K562 (cell line): Measurements from ENCODE around the gene PIGB. TPM values are rescaled to one million over a fixed set of nuclear protein-coding genes. Genes with fewer than 3 reads are reported as not detected.

Experiments used
- ATF1 ChIP-seq, 2 experiments: fragments of 450-650 bp in 1 of 2; IDR thresholded peaks; 2 replicates each; pipeline ENCODE4 v1.6.1; 2016; ENCODE audit warnings: missing compliant biosample characterization in 1 of 2, missing genetic modification characterization in 1 of 2
- CREBBP ChIP-seq: IDR thresholded peaks from one replicate; pipeline ENCODE4 v1.6.1; 2012; ENCODE audit warnings: low read depth, mild to moderate bottlenecking, control low read depth, inconsistent platforms, low read length
- CREM ChIP-seq: IDR thresholded peaks from 2 replicates; pipeline ENCODE4 v1.6.1; 2014; ENCODE audit warnings: antibody characterized with exemption, low read depth
- EP400 ChIP-seq: fragments of 450-650 bp; IDR thresholded peaks from 2 replicates; pipeline ENCODE4 v1.6.1; 2017; ENCODE audit warnings: antibody characterized with exemption, mild to moderate bottlenecking, moderate library complexity
- EZH2 ChIP-seq: IDR thresholded peaks from 2 replicates; pipeline ENCODE4 v1.6.1; 2012; ENCODE audit warnings: low read depth, mild to moderate bottlenecking, inconsistent platforms, low read length, borderline replicate concordance
- GATA2 ChIP-seq: sonication (generic); formaldehyde crosslinking; IDR thresholded peaks from 2 replicates; pipeline ENCODE4 v1.4.0; 2020; ENCODE audit warnings: mild to moderate bottlenecking, missing genetic modification reagents
- GTF3C2 ChIP-seq: IDR thresholded peaks from 3 replicates; pipeline ENCODE4 v1.6.1; 2011; ENCODE audit warnings: borderline replicate concordance, mild to moderate bottlenecking, moderate library complexity; ENCODE audit not compliant: insufficient read length; ENCODE audit errors: extremely low read depth
- LEF1 ChIP-seq: fragments of 450-650 bp; IDR thresholded peaks from 2 replicates; pipeline ENCODE4 v1.6.1; 2016; ENCODE audit warnings: mild to moderate bottlenecking
- MEIS2 ChIP-seq: fragments of 450-650 bp; IDR thresholded peaks from 2 replicates; pipeline ENCODE4 v1.6.1; 2014; ENCODE audit warnings: mild to moderate bottlenecking; ENCODE audit not compliant: partially characterized antibody
- NELFE ChIP-seq: IDR thresholded peaks from 2 replicates; pipeline ENCODE4 v1.6.1; 2011; ENCODE audit warnings: mild to moderate bottlenecking; ENCODE audit not compliant: insufficient read depth, insufficient read length
- PBX2 ChIP-seq, 2 experiments: IDR thresholded peaks in 1 of 2; conservative IDR thresholded peaks in 1 of 2; 2 replicates each; pipeline ENCODE4 v1.6.1; 2016; ENCODE audit warnings: low read depth in 2 of 2, mild to moderate bottlenecking in 1 of 2, missing compliant biosample characterization in 1 of 2, missing genetic modification characterization in 1 of 2, moderate library complexity in 1 of 2
- POLR2AphosphoS5 ChIP-seq: IDR thresholded peaks from 2 replicates; pipeline ENCODE4 v1.6.1; 2011; ENCODE audit warnings: mild to moderate bottlenecking, low read depth, low read length, moderate library complexity; ENCODE audit not compliant: control insufficient read depth, insufficient read depth
- RBM22 ChIP-seq: fragments of 200-400 bp; formaldehyde crosslinking; IDR thresholded peaks from 2 replicates; pipeline ENCODE4 v1.6.1; 2018; ENCODE audit warnings: low read length, low read depth; ENCODE audit not compliant: poor library complexity, severe bottlenecking
- RFX7 ChIP-seq: fragments of 250-450 bp; sonication (Bioruptor Pico); IDR thresholded peaks from 2 replicates; pipeline ENCODE4 v1.5.1; 2021; ENCODE audit warnings: mild to moderate bottlenecking
- SREBF2 ChIP-seq: sonication (generic); formaldehyde crosslinking; IDR thresholded peaks from 2 replicates; pipeline ENCODE4 v1.4.0; 2020; ENCODE audit warnings: mild to moderate bottlenecking, missing genetic modification reagents
- STAT6 ChIP-seq: sonication (generic); formaldehyde crosslinking; IDR thresholded peaks from 2 replicates; pipeline ENCODE4 v1.8.1; 2023; ENCODE audit warnings: mild to moderate bottlenecking, missing genetic modification reagents
- TRIM28 ChIP-seq: fragments of 450-650 bp; IDR thresholded peaks from 2 replicates; pipeline ENCODE4 v1.6.1; 2017
- ZKSCAN3 ChIP-seq: fragments of 250-450 bp; sonication (Bioruptor Pico); IDR thresholded peaks from 2 replicates; pipeline ENCODE4 v1.4.0; 2020
- ZNF449 ChIP-seq: fragments of 250-450 bp; sonication (Bioruptor Pico); IDR thresholded peaks from 2 replicates; pipeline ENCODE4 v1.8.0; 2022; ENCODE audit warnings: moderate library complexity, mild to moderate bottlenecking, inconsistent platforms
- ZNF668 ChIP-seq: fragments of 250-450 bp; sonication (Bioruptor Pico); IDR thresholded peaks from 2 replicates; pipeline ENCODE4 v1.8.0; 2022; ENCODE audit warnings: mild to moderate bottlenecking, inconsistent platforms
- polyA plus RNA-seq, 8 experiments: library from polyadenylated mRNA; depleted of rRNA in 4 of 8; stranded (reverse) in 5 of 8; unstranded in 3 of 8; fragments of >200 nt; fragmentation: Nextera tagmentation in 2 of 8; fragmentation: Illumina TruSeq in 1 of 8; extraction: Ambion mirVana in 2 of 8; extraction: Trizol in 1 of 8; gene quantifications; 2 replicates each; pipeline versions ENCODE4 v1.2.1 to v1.2.3, GENCODE V29; 2011 to 2014; ENCODE audit warnings: inconsistent platforms in 1 of 8, missing spikeins in 1 of 8
- total RNA-seq, 7 experiments: library from RNA; depleted of rRNA in 6 of 7; stranded (reverse); fragments of >200 nt in 6 of 7; fragmentation: Illumina TruSeq in 2 of 7; extraction: Trizol in 2 of 7; gene quantifications; 2 replicates each; pipeline versions ENCODE4 v1.2.1 to v1.2.3, GENCODE V29; 2011 to 2021; ENCODE audit warnings: low replicate concordance in 1 of 7

The PIGB gene
- total and polyA plus RNA-seq, 9 of the 15 experiments (the other 6 are each of a cell fraction or from before 2014, with no cell fraction given): 9.9 to 32.3 (median 18.2) TPM

GRCh38 chr15:55403531-55403930, 84.5 kb downstream of the PIGB start (continued):
- TF ChIP-seq STAT6 (no peak), CREM (no peak), RBM22 (no peak), NELFE (no peak), RFX7 (CRISPR knock-in tag) (no peak), PBX2 (CRISPR knock-in tag; IDR thresholded peaks at IDR 0.05; ENCODE audit: low read depth) (no peak), PBX2 (tag; conservative IDR thresholded peaks at IDR 0.05; ENCODE audit: low read depth) (peak; percentile 82), ZNF449 (no peak), POLR2AphosphoS5 (no peak), SREBF2 (CRISPR knock-in tag) (no peak), EZH2 (no peak), CREBBP (no peak), GATA2 (CRISPR knock-in tag) (no peak), LEF1 (peak; percentile 64; the same call in 1 of the 2 replicates), TRIM28 (no peak), GTF3C2 (no peak), MEIS2 (peak; percentile 90), EP400 (peak; percentile 75), ZNF668 (CRISPR knock-in tag) (no peak), ZKSCAN3 (no peak), ATF1 (CRISPR knock-in tag; IDR thresholded peaks at IDR 0.05) (no peak), ATF1 (tag; IDR thresholded peaks at IDR 0.05) (peak; percentile 30; the same call in 1 of the 2 replicates)
